ENCODE measurements around the gene MBLAC1.
"Not testable (repeated sequence)": the region's sequence is repeated elsewhere in the genome, so short reads cannot be mapped to it uniquely, and the experiment has no call there.

Gene MBLAC1

GRCh38 chr7:100124301-100125230 is 2.2 kb upstream of the MBLAC1 start:
- no peak for DNase-seq

DNA sequence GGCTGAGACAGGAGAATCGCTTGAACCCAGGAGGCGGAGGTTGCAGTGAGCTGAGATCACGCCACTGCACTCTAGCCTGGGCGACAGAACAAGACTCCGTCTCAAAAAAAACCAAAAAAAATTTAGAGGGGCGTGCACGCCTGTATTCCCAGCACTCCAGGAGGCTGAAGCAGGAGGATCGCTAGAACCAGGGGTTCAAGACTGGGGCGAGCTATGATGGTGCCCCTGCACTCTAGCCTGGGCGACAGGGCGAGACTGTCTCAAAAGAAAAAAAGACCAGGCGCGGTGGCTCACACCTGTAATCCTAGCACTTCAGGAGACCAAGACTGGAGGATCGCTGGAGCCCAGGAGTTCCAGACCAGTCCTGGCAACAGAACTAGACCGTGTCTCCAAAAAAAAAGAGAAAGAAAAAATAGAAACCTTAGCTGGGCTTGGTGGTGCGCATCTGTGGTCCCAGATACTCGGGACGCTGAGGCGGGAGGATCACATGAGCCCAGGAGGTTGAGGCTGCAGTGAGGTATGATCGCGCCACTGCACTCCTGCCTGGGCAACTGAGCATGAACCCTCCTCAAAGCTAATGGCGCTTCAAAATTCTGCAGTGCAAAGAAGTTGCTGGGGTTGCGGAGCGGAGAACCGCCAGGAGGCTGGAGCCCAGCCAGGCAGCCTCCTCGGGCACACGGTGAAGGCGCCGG is 382 bp upstream of the MBLAC1 start:
- no peak for DNase-seq

- no peak for DNase-seq
Observed at GRCh38 chr7:100127866-100128636, 1.3 kb downstream of the MBLAC1 start.

GRCh38 chr7:100128637-100128963 is 1.8 kb downstream of the MBLAC1 start:
- DNase-seq: no peak

DNA sequence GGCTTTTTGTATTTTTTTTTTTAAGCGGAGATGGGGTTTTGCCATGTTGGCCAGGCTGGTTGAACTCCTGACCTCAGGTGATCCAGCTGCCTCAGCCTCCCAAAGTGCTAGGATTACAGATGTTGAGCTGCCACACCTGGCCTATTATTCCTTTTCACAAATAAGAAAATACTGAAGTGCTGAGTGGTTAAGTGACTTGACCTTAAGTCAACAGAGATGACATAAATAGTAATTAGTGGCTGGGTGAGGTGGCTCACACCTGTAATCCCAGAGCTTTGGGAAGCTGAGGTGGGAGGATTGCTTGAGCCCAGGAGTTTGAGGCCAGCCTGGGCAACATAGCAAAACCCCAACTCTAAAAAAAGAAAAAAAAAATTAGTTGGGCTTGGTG is 3.4 kb downstream of the MBLAC1 start:
- not testable (repeated sequence) for DNase-seq

DNA sequence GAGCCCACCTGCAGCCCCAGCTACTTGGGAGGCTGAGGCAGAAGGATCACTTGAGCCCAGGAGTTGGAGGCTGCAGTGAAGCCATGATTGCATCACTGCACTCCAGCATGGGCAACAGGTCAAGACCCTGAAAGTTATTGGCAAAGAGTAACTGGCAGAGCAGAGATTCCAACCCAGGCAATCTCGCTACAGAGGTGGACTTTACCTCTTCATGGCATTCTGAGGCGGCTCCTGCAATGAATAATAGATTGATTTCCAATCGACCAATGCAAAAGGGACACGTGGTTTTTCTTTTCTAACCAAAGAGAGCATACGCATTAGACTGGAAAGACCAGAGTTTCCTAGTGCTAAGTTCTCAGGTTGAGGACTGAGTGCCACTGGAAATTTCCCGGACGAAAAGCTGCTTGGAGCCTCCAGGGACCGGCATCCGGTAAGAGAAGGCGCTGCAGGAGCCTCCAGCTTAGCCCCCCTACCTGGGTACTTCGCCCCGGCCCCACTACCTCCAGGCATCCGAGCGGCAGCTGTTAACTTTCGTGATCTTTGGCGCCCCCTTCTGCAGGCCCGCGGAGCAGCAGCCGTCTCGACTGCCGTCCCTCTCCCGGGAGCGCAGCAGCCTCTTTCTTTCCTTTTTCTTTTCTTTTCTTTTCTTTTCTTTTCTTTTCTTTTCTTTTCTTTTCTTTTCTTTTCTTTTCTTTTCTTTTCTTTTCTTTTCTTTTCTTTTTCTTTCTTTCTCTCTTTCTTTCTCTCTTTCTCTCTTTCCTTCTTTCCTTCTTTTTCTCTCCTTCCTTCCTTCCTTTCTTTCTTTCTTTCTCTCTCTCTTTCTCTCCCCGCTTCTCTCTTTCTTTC is 4.1 kb downstream of the MBLAC1 start:
- DNase-seq: peak; percentile 44

DNA sequence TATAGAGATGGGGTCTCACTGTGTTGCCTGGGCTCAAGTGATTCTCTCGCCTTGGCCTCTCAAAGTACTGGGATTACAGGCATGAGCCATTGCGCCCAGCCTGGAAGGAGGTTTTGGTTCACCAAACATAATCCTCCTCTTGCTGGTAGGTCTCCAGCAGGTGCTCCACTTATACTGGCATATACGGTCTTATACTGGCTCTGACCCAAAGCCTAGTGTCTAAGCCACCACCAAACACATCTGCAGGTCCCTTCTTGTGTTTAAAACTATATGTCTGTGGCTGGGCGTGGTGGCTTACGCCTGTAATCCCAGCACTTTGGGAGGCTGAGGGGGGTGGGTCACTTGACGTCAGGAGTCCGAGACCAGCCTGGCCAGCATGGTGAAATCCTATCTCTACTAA is 5.4 kb downstream of the MBLAC1 start:
- DNase-seq: no peak

GRCh38 chr7:100132697-100133151 is 6.0 kb downstream of the MBLAC1 start:
- DNase-seq: no peak

DNA sequence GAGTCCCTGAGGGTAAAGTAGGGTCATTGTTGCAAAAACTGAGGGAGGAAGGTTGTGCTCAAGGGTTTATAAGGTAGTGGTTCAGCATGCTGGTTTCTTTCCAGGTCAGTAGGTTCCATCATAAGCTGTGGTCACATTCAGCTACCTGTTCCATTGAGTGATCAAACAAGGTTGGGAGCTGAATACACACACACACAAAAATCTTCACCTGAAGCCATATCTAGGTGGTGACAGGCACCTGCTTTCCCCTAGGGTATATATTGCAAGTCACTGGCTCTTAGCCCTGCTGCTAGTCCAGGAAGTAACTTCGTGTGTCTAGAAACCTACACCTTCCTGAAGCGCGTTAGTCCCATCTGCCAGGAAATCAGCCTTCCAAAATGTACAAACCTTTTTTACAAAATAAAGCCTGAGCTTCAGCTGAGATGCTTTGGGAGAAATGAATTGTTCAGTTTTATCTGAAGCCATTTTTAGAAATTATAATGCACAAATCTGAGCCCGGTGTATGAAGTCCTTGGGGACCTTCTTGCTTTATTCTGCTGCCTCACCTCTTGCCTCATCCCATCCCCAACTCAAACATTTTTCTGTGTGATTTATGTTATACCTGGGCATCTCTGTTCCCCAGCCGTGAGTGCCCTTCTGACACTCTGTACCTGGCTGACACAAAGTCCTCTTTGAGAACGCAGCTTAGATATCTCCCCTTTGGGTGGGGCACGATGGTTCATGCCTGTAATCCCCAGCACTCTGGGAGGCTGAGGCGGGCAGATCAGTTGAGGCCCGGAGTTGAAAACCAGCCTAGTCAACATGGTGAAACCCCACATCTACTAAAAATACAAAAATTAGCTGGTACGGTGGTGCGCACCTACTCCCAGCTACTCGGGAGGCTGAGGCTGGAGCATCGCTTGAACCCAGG is 11.3 kb downstream of the MBLAC1 start:
- no peak for DNase-seq

DNA sequence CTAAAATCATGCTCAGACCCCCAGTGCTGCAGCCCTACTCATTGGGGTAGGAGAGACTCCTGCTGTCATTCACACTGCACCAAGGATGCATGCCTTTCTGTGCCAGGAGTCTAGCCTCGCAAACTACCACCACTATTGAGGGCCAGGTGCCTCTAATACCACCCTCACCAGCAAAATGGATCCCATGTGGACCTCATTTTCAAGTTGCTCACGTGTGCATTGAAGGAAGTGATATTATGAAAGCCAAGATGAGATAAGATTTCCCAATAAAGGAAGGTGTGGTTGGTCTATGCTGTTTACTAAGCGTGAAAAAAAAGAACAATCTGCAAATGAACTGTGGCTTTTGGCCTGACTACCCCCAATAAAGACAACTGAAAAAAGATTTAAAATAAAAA is 14.8 kb downstream of the MBLAC1 start:
- DNase-seq: no peak

- DNase-seq: no peak
Observed at GRCh38 chr7:100142461-100142860, 15.7 kb downstream of the MBLAC1 start.

- DNase-seq: not testable (repeated sequence)
Observed at GRCh38 chr7:100146350-100146749, 19.6 kb downstream of the MBLAC1 start.

DNA sequence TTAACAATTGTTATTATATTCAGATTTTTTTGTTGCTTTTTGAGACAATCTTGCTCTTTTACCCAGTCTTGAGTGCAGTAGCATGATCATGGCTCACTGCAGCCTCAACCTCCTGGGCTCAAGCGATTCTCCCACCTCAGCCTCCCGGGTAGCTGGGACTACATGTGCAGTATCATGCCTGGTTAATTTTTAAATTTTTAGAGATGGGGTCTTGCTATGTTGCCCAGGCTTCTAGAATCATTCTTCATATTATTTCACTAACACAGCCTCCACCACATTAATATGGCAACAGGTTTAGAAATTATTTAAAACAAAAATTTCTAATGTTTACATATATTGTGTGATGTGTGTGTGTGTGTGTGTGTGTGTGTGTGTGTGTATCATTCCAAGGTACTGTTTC is 20.5 kb downstream of the MBLAC1 start:
- no peak for DNase-seq

GRCh38 chr7:100148225-100148558 is 21.4 kb downstream of the MBLAC1 start:
- no peak for DNase-seq

- DNase-seq: peak; percentile 87
Observed at GRCh38 chr7:100148559-100149328, 22.0 kb downstream of the MBLAC1 start, which contains the start of gene LAMTOR4. Gene LAMTOR4 (plus strand): TSS chr7:100148918. CDS start chr7:100148973, 55 bp downstream.

GRCh38 chr7:100152404-100152803 is 25.6 kb downstream of the MBLAC1 start:
- no peak for DNase-seq

GRCh38 chr7:100152937-100153666 is 26.3 kb downstream of the MBLAC1 start:
- DNase-seq: no peak

GRCh38 chr7:100153708-100154535 is 27.2 kb downstream of the MBLAC1 start:
- DNase-seq: no peak

All from activated gamma-delta T cell (primary cell).